Measurements from ENCODE around the gene CHMP4B.

CHMP4B gene

GRCh38 chr20:33822423-33822822, 11.3 kb downstream of the CHMP4B start:
- no peak for FAIRE-seq

GRCh38 chr20:33822991-33823390, 11.8 kb downstream of the CHMP4B start:
- no peak for FAIRE-seq

GRCh38 chr20:33824852-33825251, 13.7 kb downstream of the CHMP4B start:
- FAIRE-seq, result no peak

- FAIRE-seq, result no peak
Measured at GRCh38 chr20:33825340-33826269, 14.5 kb downstream of the CHMP4B start.

GRCh38 chr20:33826270-33826897, 15.2 kb downstream of the CHMP4B start:
- peak; percentile 38 for FAIRE-seq

GRCh38 chr20:33827109-33827508, 16.0 kb downstream of the CHMP4B start:
- FAIRE-seq, result no peak

GRCh38 chr20:33827634-33828325, 16.6 kb downstream of the CHMP4B start:
- FAIRE-seq, result no peak

- FAIRE-seq, result no peak
Measured at GRCh38 chr20:33828326-33828844, 17.2 kb downstream of the CHMP4B start.

- no peak for FAIRE-seq
Measured at GRCh38 chr20:33828967-33829560, 17.9 kb downstream of the CHMP4B start.

GRCh38 chr20:33829636-33830035, 18.5 kb downstream of the CHMP4B start:
- no peak for FAIRE-seq

- FAIRE-seq, result no peak
Measured at GRCh38 chr20:33830371-33830770, 19.2 kb downstream of the CHMP4B start.

GRCh38 chr20:33832103-33832804, 21.1 kb downstream of the CHMP4B start:
- FAIRE-seq, result no peak

GRCh38 chr20:33833333-33833732, 22.2 kb downstream of the CHMP4B start:
- FAIRE-seq, result no peak

- no peak for FAIRE-seq
Measured at GRCh38 chr20:33835615-33836172, 24.5 kb downstream of the CHMP4B start.

GRCh38 chr20:33836277-33836676, 25.1 kb downstream of the CHMP4B start:
- FAIRE-seq, result no peak

- FAIRE-seq, result no peak
Measured at GRCh38 chr20:33837096-33837830, 26.1 kb downstream of the CHMP4B start.

- no peak for FAIRE-seq
Measured at GRCh38 chr20:33838035-33838864, 27.1 kb downstream of the CHMP4B start.

- no peak for FAIRE-seq
Measured at GRCh38 chr20:33839591-33839990, 28.4 kb downstream of the CHMP4B start.

GRCh38 chr20:33840160-33840559, 29.0 kb downstream of the CHMP4B start:
- no peak for FAIRE-seq

- peak; percentile 51 for FAIRE-seq
Measured at GRCh38 chr20:33840759-33841435, 29.7 kb downstream of the CHMP4B start.
